Fibroblast of the aortic adventitia (primary cell): ENCODE measurements around the gene NTRK2. TPM values are rescaled to one million over a fixed set of nuclear protein-coding genes. Genes with fewer than 3 reads are reported as not detected.

Experiments used
- DNase-seq: peaks from one replicate; pipeline ENCODE4 v3.0.0-alpha.2; 2010; ENCODE audit warnings: low read depth
- H3K4me3 ChIP-seq: 2 replicates; pipeline ENCODE4 v1.5.1; 2011; ENCODE audit warnings: low read depth, mild to moderate bottlenecking, control low read depth, low read length, moderate library complexity
- CTCF ChIP-seq: IDR thresholded peaks from 2 replicates; pipeline ENCODE4 v1.5.1; 2011; ENCODE audit warnings: mild to moderate bottlenecking, low read length, control low read depth, inconsistent platforms; ENCODE audit not compliant: insufficient read depth
- total RNA-seq: library from RNA; depleted of rRNA; stranded (reverse); fragments of >200 nt; gene quantifications from 2 replicates; pipeline ENCODE4 v1.2.3, GENCODE V29; 2012; ENCODE audit warnings: low replicate concordance

Gene NTRK2
- total RNA-seq, 1 donor = 3.3 TPM

DNA sequence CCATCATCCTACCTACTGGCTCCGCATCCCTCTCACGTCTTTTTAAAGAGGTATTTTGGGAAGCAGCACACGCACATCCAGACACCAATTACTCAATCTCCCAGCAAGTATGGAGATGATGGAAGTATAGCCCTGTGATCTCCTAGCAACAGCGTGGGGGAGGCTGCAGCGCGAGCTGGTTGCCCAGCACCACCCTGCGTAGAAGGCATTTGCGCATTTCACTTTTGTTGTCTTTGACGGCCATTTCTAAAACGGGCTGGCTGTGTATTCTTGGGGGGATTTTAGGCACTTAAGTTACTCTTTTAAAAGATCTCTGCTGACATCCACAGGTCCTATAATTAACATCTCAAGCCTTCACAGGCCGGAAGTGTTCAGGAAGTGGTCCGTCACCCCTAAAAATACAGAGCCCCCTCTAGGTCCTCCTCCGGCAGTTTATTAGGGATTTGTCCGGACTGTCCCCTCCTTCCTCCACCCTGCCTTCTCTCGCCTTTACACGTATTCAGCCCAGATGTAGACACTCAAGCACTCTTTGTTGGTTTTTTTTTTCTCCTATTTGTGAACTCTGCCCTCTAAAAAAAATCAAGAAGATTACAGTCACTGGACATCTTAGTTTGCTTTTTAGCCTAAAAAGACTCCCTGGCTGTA is 371.4 kb downstream of the NTRK2 start:
- TF ChIP-seq CTCF = no peak
- no peak for DNase-seq

DNA sequence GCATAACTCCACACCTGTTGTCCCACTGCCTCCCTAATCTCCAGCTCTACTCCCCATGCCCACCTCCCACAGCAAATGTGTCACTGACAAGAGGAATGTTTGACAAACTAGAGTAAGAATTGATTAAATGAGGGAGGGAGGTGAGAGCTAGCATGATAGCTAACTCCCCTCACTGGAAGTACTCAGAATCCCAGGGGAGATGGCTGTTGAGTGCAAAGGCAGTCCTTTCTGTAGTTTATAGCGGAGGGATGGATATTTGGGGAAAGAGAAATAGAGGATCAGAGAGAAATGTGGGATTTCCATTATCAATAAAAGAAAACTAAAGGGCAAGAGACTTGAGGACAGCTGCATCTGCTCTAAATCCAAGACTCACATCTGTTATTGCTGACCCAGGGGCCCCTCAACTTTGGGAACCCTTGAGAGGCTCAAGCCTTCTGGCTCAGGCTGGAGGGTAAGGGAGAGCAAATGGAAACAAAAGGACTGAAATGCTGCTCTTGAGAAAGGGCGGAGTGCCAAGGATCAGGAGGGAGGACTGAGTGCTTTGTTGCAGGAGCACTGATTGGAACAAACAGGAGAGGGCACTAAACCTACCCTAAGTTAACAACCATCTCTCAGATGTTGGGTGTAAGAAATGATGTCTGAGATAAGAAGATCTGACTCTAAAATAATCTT is 372.1 kb downstream of the NTRK2 start:
- no peak for DNase-seq
- TF ChIP-seq CTCF = no peak
- H3K4me3 ChIP-seq = no peak overlapping the region

More for the DNA sequence above, 371.4 kb downstream of the NTRK2 start:
- no peak overlapping the region for H3K4me3 ChIP-seq

- no peak for TF ChIP-seq CTCF
- no peak for DNase-seq
- no peak overlapping the region for H3K4me3 ChIP-seq
Measured at GRCh38 chr9:85042981-85043647, 373.6 kb downstream of the NTRK2 start.

- no peak overlapping the region for H3K4me3 ChIP-seq
- no peak for TF ChIP-seq CTCF
- no peak for DNase-seq
Measured at GRCh38 chr9:85045271-85045670, 375.7 kb downstream of the NTRK2 start.

DNA sequence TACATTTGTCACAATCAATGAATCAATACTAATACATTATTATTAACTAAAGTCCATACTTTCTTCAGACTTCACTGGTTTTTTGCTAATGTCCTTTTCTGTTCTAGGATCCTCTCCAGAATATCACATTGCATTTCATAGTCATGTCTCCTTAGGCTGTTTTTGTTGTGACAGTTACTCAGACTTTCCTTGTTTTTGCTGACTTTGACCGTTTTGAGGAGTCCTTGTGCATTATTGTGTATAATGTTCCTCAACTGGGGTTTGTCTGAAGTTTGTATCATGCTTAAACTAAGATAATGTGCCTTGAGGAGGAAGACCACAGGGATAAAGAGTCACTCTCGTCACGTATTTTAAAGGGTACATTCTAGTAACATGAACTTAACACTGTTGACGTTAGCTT is 376.9 kb downstream of the NTRK2 start:
- no peak overlapping the region for H3K4me3 ChIP-seq
- no peak for TF ChIP-seq CTCF
- no peak for DNase-seq

GRCh38 chr9:85053206-85053786 is 383.8 kb downstream of the NTRK2 start:
- DNase-seq = no peak
- TF ChIP-seq CTCF = no peak

More at GRCh38 chr9:85053206-85053786, 383.8 kb downstream of the NTRK2 start:
- no peak overlapping the region for H3K4me3 ChIP-seq
